Measurements from ENCODE around the gene TMA7. TPM values are rescaled to one million over a fixed set of nuclear protein-coding genes. Genes with fewer than 3 reads are reported as not detected.

Gene TMA7
- total RNA-seq, 4 donors from 2014 or later, result 115 to 279 (median 192) TPM

DNA sequence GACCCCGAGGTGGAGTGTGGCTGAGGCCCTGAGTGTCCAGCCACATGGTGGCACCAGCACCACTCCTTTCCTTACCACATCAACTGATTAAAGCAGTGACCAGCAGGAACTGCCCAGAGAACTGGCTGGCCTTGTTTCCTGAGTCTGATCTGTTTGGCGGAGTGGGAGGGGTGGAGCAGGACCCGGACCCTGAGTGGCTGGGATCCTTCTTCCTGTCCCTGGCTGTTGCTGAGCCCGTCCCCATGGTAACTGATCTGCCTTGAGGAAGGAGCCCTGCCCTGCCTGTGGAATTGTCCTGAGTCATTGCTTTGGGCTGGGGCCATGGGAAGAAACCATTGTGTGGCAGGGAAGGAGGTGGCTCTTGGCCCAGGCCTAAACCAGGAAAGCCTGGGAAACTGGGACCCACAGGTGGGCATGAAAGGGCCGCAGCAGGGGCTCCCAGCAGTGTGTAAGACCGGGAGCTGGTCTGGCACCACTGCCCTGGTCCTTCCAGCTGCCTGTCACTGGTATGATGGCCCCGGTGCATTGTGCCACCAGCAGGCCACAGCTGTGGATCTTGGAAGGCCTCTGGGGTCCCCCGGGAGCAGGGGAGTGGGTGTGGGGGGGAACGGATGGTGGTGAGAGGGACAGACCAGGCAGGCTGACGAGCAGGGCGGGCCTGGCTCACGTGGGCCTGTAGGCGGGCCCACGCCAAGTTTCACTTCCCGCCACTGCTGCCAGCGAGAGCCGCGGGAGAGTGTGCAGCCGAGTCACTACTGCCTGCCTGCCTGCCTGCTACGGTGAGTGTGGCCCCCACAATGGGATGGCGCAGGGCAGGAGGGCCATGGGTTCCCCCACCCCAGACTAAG, 25.7 kb downstream of the TMA7 start:
- intact Hi-C loops (cut with DNase I; ENCODE audit: low total_unique reads), result loop anchor here (2.0 kb wide), 1 partner anchor 83 kb away; no protein-coding TSS in a partner anchor

GRCh38 chr3:48466386-48467109, 26.5 kb downstream of the TMA7 start:
- H3K4me3 ChIP-seq, result peak overlapping the region; percentile 37 to 52 (median 46)
- peak overlapping the region; percentile 96 to 100 (median 99) for H3K27ac ChIP-seq
- H3K36me3 ChIP-seq, result no peaks in the 10 kb centered on the region
- H3K4me1 ChIP-seq, result peaks cover 48 to 66% (median 57%) of the 10 kb centered on the region in 4 donors
- no peaks in the 10 kb centered on the region for H3K9me3 ChIP-seq
- in situ Hi-C loops (cut with MboI; ENCODE audit: low pct_ligation_motif_present in 1 of 4, low pct_unique_long_range_greater_than_20kb in 1 of 4, low sequenced_read_pairs in 3 of 4), result loop anchor here in 1 of 4 donors (10.0 kb wide), 1 partner anchor 78 kb away; no protein-coding TSS in a partner anchor
- no peaks in the 10 kb centered on the region for H3K27me3 ChIP-seq
- peak in 2 of 3 donors; percentile 11 to 28 for TF ChIP-seq POLR2AphosphoS5 (IDR thresholded peaks at IDR 0.05)
- TF ChIP-seq, protein P1, sequence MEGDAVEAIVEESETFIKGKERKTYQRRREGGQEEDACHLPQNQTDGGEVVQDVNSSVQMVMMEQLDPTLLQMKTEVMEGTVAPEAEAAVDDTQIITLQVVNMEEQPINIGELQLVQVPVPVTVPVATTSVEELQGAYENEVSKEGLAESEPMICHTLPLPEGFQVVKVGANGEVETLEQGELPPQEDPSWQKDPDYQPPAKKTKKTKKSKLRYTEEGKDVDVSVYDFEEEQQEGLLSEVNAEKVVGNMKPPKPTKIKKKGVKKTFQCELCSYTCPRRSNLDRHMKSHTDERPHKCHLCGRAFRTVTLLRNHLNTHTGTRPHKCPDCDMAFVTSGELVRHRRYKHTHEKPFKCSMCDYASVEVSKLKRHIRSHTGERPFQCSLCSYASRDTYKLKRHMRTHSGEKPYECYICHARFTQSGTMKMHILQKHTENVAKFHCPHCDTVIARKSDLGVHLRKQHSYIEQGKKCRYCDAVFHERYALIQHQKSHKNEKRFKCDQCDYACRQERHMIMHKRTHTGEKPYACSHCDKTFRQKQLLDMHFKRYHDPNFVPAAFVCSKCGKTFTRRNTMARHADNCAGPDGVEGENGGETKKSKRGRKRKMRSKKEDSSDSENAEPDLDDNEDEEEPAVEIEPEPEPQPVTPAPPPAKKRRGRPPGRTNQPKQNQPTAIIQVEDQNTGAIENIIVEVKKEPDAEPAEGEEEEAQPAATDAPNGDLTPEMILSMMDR (IDR thresholded peaks at IDR 0.05), result no peak
- no peak for TF ChIP-seq EP300 (IDR thresholded peaks at IDR 0.05; ENCODE audit: low read depth)
- TF ChIP-seq POLR2A (IDR thresholded peaks at IDR 0.05), result no peak
- 6 to 20% methylated on average over 1 to 11 of the region's 19 CpGs for WGBS, 2 donors (ENCODE audit: low coverage in 1 of 2)
- peak; percentile 48 for DNase-seq
- intact Hi-C loops (cut with DNase I; ENCODE audit: low total_unique reads), result no loop called here

More for the DNA sequence above, 25.7 kb downstream of the TMA7 start:
- H3K4me1 ChIP-seq, result peaks cover 42 to 60% (median 51%) of the 10 kb centered on the region in 4 donors
- DNase-seq, result peak; percentile 95
- TF ChIP-seq POLR2AphosphoS5 (IDR thresholded peaks at IDR 0.05) (peak; percentile 96 to 97 (median 96)), EP300 (IDR thresholded peaks at IDR 0.05; ENCODE audit: low read depth) (no peak), POLR2A (IDR thresholded peaks at IDR 0.05) (peak; percentile 94)
- TF ChIP-seq, protein P1 (IDR thresholded peaks at IDR 0.05), result peak; percentile 53 to 83 (median 64)
- no peaks in the 10 kb centered on the region for H3K27me3 ChIP-seq
- H3K4me3 ChIP-seq, result peak overlapping the region; percentile 37 to 52 (median 46)
- peak overlapping the region; percentile 96 to 100 (median 99) for H3K27ac ChIP-seq
- H3K9me3 ChIP-seq, result no peaks in the 10 kb centered on the region
- in situ Hi-C loops (cut with MboI; ENCODE audit: low pct_ligation_motif_present in 1 of 4, low pct_unique_long_range_greater_than_20kb in 1 of 4, low sequenced_read_pairs in 3 of 4), result loop anchor here in 1 of 4 donors (10.0 kb wide), 1 partner anchor 79 kb away; no protein-coding TSS in a partner anchor
- WGBS, 2 donors (ENCODE audit: low coverage in 1 of 2), result 0 to 14% methylated on average over 10 to 18 of the region's 21 CpGs
- no peaks in the 10 kb centered on the region for H3K36me3 ChIP-seq

DNA sequence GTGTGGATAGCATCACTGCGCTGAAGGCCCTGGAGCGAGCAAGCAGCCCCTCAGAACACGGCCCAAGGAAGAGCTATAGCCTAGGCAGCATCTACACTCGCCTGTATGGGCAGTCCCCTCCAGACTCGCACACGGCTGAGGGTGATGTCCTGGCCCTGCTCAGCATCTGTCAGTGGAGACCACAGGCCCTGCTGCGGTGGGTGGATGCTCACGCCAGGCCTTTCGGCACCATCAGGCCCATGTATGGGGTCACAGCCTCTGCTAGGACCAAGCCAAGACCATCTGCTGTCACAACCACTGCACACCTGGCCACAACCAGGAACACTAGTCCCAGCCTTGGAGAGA, 27.0 kb downstream of the TMA7 start:
- H3K4me1 ChIP-seq, result peaks cover 53 to 71% (median 63%) of the 10 kb centered on the region in 4 donors
- H3K4me3 ChIP-seq, result peak overlapping the region in 2 of 4 donors; percentile 45 to 52
- no peaks in the 10 kb centered on the region for H3K9me3 ChIP-seq
- no peaks in the 10 kb centered on the region for H3K36me3 ChIP-seq
- no peak for DNase-seq
- no peak for TF ChIP-seq EP300 (IDR thresholded peaks at IDR 0.05; ENCODE audit: low read depth)
- no peak for TF ChIP-seq POLR2A (IDR thresholded peaks at IDR 0.05)
- TF ChIP-seq, protein P1 (IDR thresholded peaks at IDR 0.05), result no peak
- no peak for TF ChIP-seq POLR2AphosphoS5 (IDR thresholded peaks at IDR 0.05)
- H3K27ac ChIP-seq, result peak overlapping the region; percentile 96 to 100 (median 99)
- intact Hi-C loops (cut with DNase I; ENCODE audit: low total_unique reads), result no loop called here
- 58% methylated on average over 4 of the region's 9 CpGs; no CpG with 5 or more reads in 1 of the 2 donors for WGBS, 2 donors (ENCODE audit: low coverage in 1 of 2)
- no peaks in the 10 kb centered on the region for H3K27me3 ChIP-seq
- in situ Hi-C loops (cut with MboI; ENCODE audit: low pct_ligation_motif_present in 1 of 4, low pct_unique_long_range_greater_than_20kb in 1 of 4, low sequenced_read_pairs in 3 of 4), result loop anchor here in 1 of 4 donors (10.0 kb wide), 1 partner anchor 78 kb away; no protein-coding TSS in a partner anchor
